K562 (cell line): ENCODE results near the gene TSPAN14. TPM values are rescaled to one million over a fixed set of nuclear protein-coding genes. Genes with fewer than 3 reads are reported as not detected.
A peak's percentile ranks its signal among the peaks of the same experiment; 100 is the strongest.

ENCODE experiments used
- ADNP ChIP-seq: fragments of 200-800 bp; sonication (Bioruptor generic); IDR thresholded peaks from 2 replicates; pipeline ENCODE4 v1.6.1; 2016; ENCODE audit warnings: missing genetic modification characterization, missing compliant biosample characterization
- ATF3 ChIP-seq, 2 experiments: fragments of 450-650 bp in 1 of 2; sonication (generic) in 1 of 2; formaldehyde crosslinking in 1 of 2; IDR thresholded peaks in 1 of 2; conservative IDR thresholded peaks in 1 of 2; 2 replicates each; pipeline versions ENCODE4 v1.6.1 to v1.8.1; 2016 to 2023; ENCODE audit warnings: mild to moderate bottlenecking in 2 of 2, moderate library complexity in 2 of 2, inconsistent platforms in 1 of 2, missing genetic modification reagents in 1 of 2
- CEBPG ChIP-seq, 3 experiments: fragments of 200-800 bp in 1 of 3; sonication (Bioruptor generic) in 1 of 3; sonication (generic) in 1 of 3; formaldehyde crosslinking in 1 of 3; IDR thresholded peaks in 2 of 3; conservative IDR thresholded peaks in 1 of 3; 2 replicates each; pipeline versions ENCODE4 v1.6.1 to v1.8.0; 2016 to 2022; ENCODE audit warnings: missing compliant biosample characterization in 2 of 3, missing genetic modification characterization in 2 of 3, mild to moderate bottlenecking in 1 of 3, missing genetic modification reagents in 1 of 3
- EHMT2 ChIP-seq: fragments of 450-650 bp; IDR thresholded peaks from 2 replicates; pipeline ENCODE4 v1.6.1; 2018; ENCODE audit warnings: antibody characterized with exemption
- EP300 ChIP-seq: IDR thresholded peaks from 2 replicates; pipeline ENCODE4 v1.6.1; 2012; ENCODE audit warnings: low read length, improper control_type of control experiment
- HEY1 ChIP-seq: fragments of 250-450 bp; sonication (Bioruptor Pico); IDR thresholded peaks from 2 replicates; pipeline ENCODE4 v1.5.0; 2020; ENCODE audit warnings: mild to moderate bottlenecking, moderate library complexity, borderline replicate concordance
- HLTF ChIP-seq: fragments of 450-650 bp; IDR thresholded peaks from 2 replicates; pipeline ENCODE4 v1.6.1; 2016
- MAZ ChIP-seq, 2 experiments: fragments of 450-650 bp in 1 of 2; sonication (generic) in 1 of 2; formaldehyde crosslinking; IDR thresholded peaks in 1 of 2; conservative IDR thresholded peaks in 1 of 2; 2 replicates each; pipeline versions ENCODE4 v1.4.0 to v1.5.0; 2020; ENCODE audit warnings: mild to moderate bottlenecking in 1 of 2, missing genetic modification reagents in 1 of 2
- MLX ChIP-seq, 2 experiments: fragments of 450-650 bp in 1 of 2; sonication (generic) in 1 of 2; formaldehyde crosslinking; conservative IDR thresholded peaks; 2 replicates each; pipeline versions ENCODE4 v1.4.0 to v1.8.1; 2020 to 2022; ENCODE audit warnings: mild to moderate bottlenecking in 1 of 2, missing genetic modification reagents in 1 of 2
- NCOR1 ChIP-seq: fragments of 450-650 bp; IDR thresholded peaks from 2 replicates; pipeline ENCODE4 v1.6.1; 2016; ENCODE audit warnings: mild to moderate bottlenecking, moderate library complexity
- PHB ChIP-seq: fragments of 250-450 bp; sonication (Bioruptor Pico); IDR thresholded peaks from 2 replicates; pipeline ENCODE4 v1.5.0; 2021
- PHB2 ChIP-seq: fragments of 450-650 bp; IDR thresholded peaks from 2 replicates; pipeline ENCODE4 v1.6.1; 2017; ENCODE audit warnings: low read depth
- PRPF4 ChIP-seq: fragments of 200-400 bp; formaldehyde crosslinking; IDR thresholded peaks from one replicate; pipeline ENCODE4 v1.6.1; 2017; ENCODE audit warnings: low read length, low read depth, mild to moderate bottlenecking; ENCODE audit not compliant: insufficient read depth, poor library complexity, severe bottlenecking
- THRAP3 ChIP-seq: fragments of 450-650 bp; IDR thresholded peaks from 2 replicates; pipeline ENCODE4 v1.6.1; 2016; ENCODE audit warnings: mild to moderate bottlenecking, inconsistent platforms, borderline replicate concordance
- ZBTB2 ChIP-seq: fragments of 450-650 bp; IDR thresholded peaks from 2 replicates; pipeline ENCODE4 v1.6.1; 2016; ENCODE audit warnings: antibody characterized with exemption
- ZNF174 ChIP-seq: fragments of 250-450 bp; sonication (Bioruptor Pico); IDR thresholded peaks from 2 replicates; pipeline ENCODE4 v1.4.0; 2020; ENCODE audit warnings: mild to moderate bottlenecking
- ZNF224 ChIP-seq: sonication (generic); formaldehyde crosslinking; IDR thresholded peaks from 2 replicates; pipeline ENCODE4 v1.8.0; 2022; ENCODE audit warnings: mild to moderate bottlenecking, missing genetic modification reagents
- ZNF263 ChIP-seq: sonication (generic); formaldehyde crosslinking; IDR thresholded peaks from 2 replicates; pipeline ENCODE4 v1.8.0; 2022; ENCODE audit warnings: mild to moderate bottlenecking, missing genetic modification reagents, borderline replicate concordance
- ZNF561 ChIP-seq: fragments of 450-650 bp; formaldehyde crosslinking; conservative IDR thresholded peaks from 2 replicates; pipeline ENCODE4 v1.4.0; 2020; ENCODE audit warnings: mild to moderate bottlenecking, moderate library complexity
- ZNF695 ChIP-seq: fragments of 450-650 bp; formaldehyde crosslinking; IDR thresholded peaks from 2 replicates; pipeline ENCODE4 v1.4.0; 2020; ENCODE audit warnings: mild to moderate bottlenecking, moderate library complexity
- polyA plus RNA-seq, 8 experiments: library from polyadenylated mRNA; depleted of rRNA in 4 of 8; stranded (reverse) in 5 of 8; unstranded in 3 of 8; fragments of >200 nt; fragmentation: Nextera tagmentation in 2 of 8; fragmentation: Illumina TruSeq in 1 of 8; extraction: Ambion mirVana in 2 of 8; extraction: Trizol in 1 of 8; gene quantifications; 2 replicates each; pipeline versions ENCODE4 v1.2.1 to v1.2.3, GENCODE V29; 2011 to 2014; ENCODE audit warnings: inconsistent platforms in 1 of 8, missing spikeins in 1 of 8
- total RNA-seq, 7 experiments: library from RNA; depleted of rRNA in 6 of 7; stranded (reverse); fragments of >200 nt in 6 of 7; fragmentation: Illumina TruSeq in 2 of 7; extraction: Trizol in 2 of 7; gene quantifications; 2 replicates each; pipeline versions ENCODE4 v1.2.1 to v1.2.3, GENCODE V29; 2011 to 2021; ENCODE audit warnings: low replicate concordance in 1 of 7
- TF ChIP-seq, protein P1 (sequence below): fragments of 450-650 bp; conservative IDR thresholded peaks from 2 replicates; pipeline ENCODE4 v1.6.1; 2016; ENCODE audit warnings: missing genetic modification characterization, low read depth, mild to moderate bottlenecking, control low read depth, missing compliant biosample characterization
- TF ChIP-seq, protein P2 (sequence below): fragments of 250-450 bp; sonication (Bioruptor Pico); IDR thresholded peaks from 2 replicates; pipeline ENCODE4 v1.9.0; 2021; ENCODE audit warnings: mild to moderate bottlenecking, inconsistent platforms

Gene TSPAN14
- total and polyA plus RNA-seq, 9 of the 15 experiments (the other 6 are each of a cell fraction or from before 2014, with no cell fraction given) = 5.8 to 92.9 (median 23.3) TPM

DNA sequence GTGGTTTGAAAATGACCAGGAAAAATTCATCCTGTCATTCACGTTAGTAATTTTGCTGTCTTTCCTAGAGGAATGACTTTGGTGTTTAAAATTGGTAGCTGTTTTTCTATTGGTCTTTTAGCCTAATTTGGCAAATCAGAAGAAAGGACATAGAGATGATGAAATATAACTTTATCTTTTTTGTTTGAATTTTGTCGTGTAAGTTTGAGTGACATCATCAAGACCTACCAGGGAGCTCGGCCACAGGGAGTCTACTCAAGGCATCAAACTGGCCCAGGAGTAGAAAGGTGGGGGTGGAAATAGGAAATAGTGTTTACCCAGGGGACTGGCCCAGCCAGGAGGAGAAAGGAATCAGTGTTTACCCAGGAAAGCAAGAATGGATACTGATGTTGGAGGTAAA lies 21.0 kb upstream of the TSPAN14 start (continued):
- TF ChIP-seq ZBTB2 = no peak
- TF ChIP-seq ZNF174 = no peak
- no peak for TF ChIP-seq MAZ (CRISPR knock-in tag; conservative IDR thresholded peaks at IDR 0.05 in 1 of 2, IDR thresholded peaks at IDR 0.05 in 1 of 2)
- no peak for TF ChIP-seq HEY1 (CRISPR knock-in tag)
- no peak for TF ChIP-seq HLTF
- TF ChIP-seq PHB (CRISPR knock-in tag) = no peak
- TF ChIP-seq PRPF4 = no peak
- no peak for TF ChIP-seq THRAP3
- TF ChIP-seq ATF3 (IDR thresholded peaks at IDR 0.05) = peak; percentile 76
- no peak for TF ChIP-seq ATF3 (CRISPR knock-in tag; conservative IDR thresholded peaks at IDR 0.05)
- TF ChIP-seq CEBPG (CRISPR knock-in tag; IDR thresholded peaks at IDR 0.05) = no peak
- peak in 1 of 2 experiments; percentile 49; a peak in 1 of 4 replicates for TF ChIP-seq CEBPG (tag; conservative IDR thresholded peaks at IDR 0.05 in 1 of 2, IDR thresholded peaks at IDR 0.05 in 1 of 2)
- no peak for TF ChIP-seq ZNF224 (CRISPR knock-in tag)
- no peak for TF ChIP-seq NCOR1
- TF ChIP-seq ADNP (tag) = no peak
- 0 out of 2 replicates have a peak, but pooled peaks have one; percentile 12 for TF ChIP-seq EHMT2
- TF ChIP-seq EP300 = no peak
- TF ChIP-seq PHB2 = no peak
- TF ChIP-seq ZNF695 = no peak
- TF ChIP-seq ZNF561 (CRISPR knock-in tag) = no peak
- no peak for TF ChIP-seq MLX (CRISPR knock-in tag; conservative IDR thresholded peaks at IDR 0.05)
- TF ChIP-seq, protein P1, sequence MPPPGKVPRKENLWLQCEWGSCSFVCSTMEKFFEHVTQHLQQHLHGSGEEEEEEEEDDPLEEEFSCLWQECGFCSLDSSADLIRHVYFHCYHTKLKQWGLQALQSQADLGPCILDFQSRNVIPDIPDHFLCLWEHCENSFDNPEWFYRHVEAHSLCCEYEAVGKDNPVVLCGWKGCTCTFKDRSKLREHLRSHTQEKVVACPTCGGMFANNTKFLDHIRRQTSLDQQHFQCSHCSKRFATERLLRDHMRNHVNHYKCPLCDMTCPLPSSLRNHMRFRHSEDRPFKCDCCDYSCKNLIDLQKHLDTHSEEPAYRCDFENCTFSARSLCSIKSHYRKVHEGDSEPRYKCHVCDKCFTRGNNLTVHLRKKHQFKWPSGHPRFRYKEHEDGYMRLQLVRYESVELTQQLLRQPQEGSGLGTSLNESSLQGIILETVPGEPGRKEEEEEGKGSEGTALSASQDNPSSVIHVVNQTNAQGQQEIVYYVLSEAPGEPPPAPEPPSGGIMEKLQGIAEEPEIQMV (tag) = no peak
- no peak for TF ChIP-seq ZNF263 (CRISPR knock-in tag)
- TF ChIP-seq, protein P2, sequence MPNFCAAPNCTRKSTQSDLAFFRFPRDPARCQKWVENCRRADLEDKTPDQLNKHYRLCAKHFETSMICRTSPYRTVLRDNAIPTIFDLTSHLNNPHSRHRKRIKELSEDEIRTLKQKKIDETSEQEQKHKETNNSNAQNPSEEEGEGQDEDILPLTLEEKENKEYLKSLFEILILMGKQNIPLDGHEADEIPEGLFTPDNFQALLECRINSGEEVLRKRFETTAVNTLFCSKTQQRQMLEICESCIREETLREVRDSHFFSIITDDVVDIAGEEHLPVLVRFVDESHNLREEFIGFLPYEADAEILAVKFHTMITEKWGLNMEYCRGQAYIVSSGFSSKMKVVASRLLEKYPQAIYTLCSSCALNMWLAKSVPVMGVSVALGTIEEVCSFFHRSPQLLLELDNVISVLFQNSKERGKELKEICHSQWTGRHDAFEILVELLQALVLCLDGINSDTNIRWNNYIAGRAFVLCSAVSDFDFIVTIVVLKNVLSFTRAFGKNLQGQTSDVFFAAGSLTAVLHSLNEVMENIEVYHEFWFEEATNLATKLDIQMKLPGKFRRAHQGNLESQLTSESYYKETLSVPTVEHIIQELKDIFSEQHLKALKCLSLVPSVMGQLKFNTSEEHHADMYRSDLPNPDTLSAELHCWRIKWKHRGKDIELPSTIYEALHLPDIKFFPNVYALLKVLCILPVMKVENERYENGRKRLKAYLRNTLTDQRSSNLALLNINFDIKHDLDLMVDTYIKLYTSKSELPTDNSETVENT (CRISPR knock-in tag) = no peak
